K562 (cell line): ENCODE data around the gene ELP5. TPM values are rescaled to one million over a fixed set of nuclear protein-coding genes. Genes with fewer than 3 reads are reported as not detected.

Experiments used
- ASH1L ChIP-seq: fragments of 450-650 bp; IDR thresholded peaks from 2 replicates; pipeline ENCODE4 v1.6.1; 2018; ENCODE audit warnings: borderline replicate concordance, mild to moderate bottlenecking, low read depth; ENCODE audit not compliant: partially characterized antibody
- GTF2F1 ChIP-seq: IDR thresholded peaks from 2 replicates; pipeline ENCODE4 v1.6.1; 2011; ENCODE audit warnings: low read depth, low read length, improper control_type of control experiment
- POLR2B ChIP-seq: fragments of 450-650 bp; IDR thresholded peaks from 2 replicates; pipeline ENCODE4 v1.6.1; 2018; ENCODE audit warnings: low read depth; ENCODE audit not compliant: partially characterized antibody
- U2AF1 ChIP-seq: fragments of 200-400 bp; formaldehyde crosslinking; optimal IDR thresholded peaks from 2 replicates; pipeline ENCODE3; 2017; ENCODE audit warnings: mild to moderate bottlenecking, low read depth, low read length, moderate library complexity
- ZBED1 ChIP-seq: IDR thresholded peaks from 2 replicates; pipeline ENCODE4 v1.6.1; 2014
- ZKSCAN8 ChIP-seq: fragments of 200-800 bp; sonication (Bioruptor generic); IDR thresholded peaks from 2 replicates; pipeline ENCODE4 v1.6.1; 2016; ENCODE audit warnings: missing genetic modification characterization, missing compliant biosample characterization
- ZNF347 ChIP-seq: fragments of 450-650 bp; formaldehyde crosslinking; IDR thresholded peaks from 2 replicates; pipeline ENCODE4 v1.4.0; 2020; ENCODE audit warnings: low read depth, mild to moderate bottlenecking, moderate library complexity
- polyA plus RNA-seq, 8 experiments: library from polyadenylated mRNA; depleted of rRNA in 4 of 8; stranded (reverse) in 5 of 8; unstranded in 3 of 8; fragments of >200 nt; fragmentation: Nextera tagmentation in 2 of 8; fragmentation: Illumina TruSeq in 1 of 8; extraction: Ambion mirVana in 2 of 8; extraction: Trizol in 1 of 8; gene quantifications; 2 replicates each; pipeline versions ENCODE4 v1.2.1 to v1.2.3, GENCODE V29; 2011 to 2014; ENCODE audit warnings: inconsistent platforms in 1 of 8, missing spikeins in 1 of 8
- total RNA-seq, 7 experiments: library from RNA; depleted of rRNA in 6 of 7; stranded (reverse); fragments of >200 nt in 6 of 7; fragmentation: Illumina TruSeq in 2 of 7; extraction: Trizol in 2 of 7; gene quantifications; 2 replicates each; pipeline versions ENCODE4 v1.2.1 to v1.2.3, GENCODE V29; 2011 to 2021; ENCODE audit warnings: low replicate concordance in 1 of 7
- TF ChIP-seq, protein P1 (sequence below): fragments of 200-800 bp; sonication (Bioruptor generic); IDR thresholded peaks from 2 replicates; pipeline ENCODE4 v1.6.1; 2016; ENCODE audit warnings: missing genetic modification characterization, missing compliant biosample characterization
- TF ChIP-seq, protein P2 (sequence below): fragments of 450-650 bp; conservative IDR thresholded peaks from 2 replicates; pipeline ENCODE4 v1.6.1; 2016; ENCODE audit warnings: missing genetic modification characterization, low read depth, mild to moderate bottlenecking, missing compliant biosample characterization, moderate library complexity

Gene ELP5
- total and polyA plus RNA-seq, 9 of the 15 experiments (the other 6 are each of a cell fraction or from before 2014, with no cell fraction given) = 25.7 to 77.9 (median 52.9) TPM

DNA sequence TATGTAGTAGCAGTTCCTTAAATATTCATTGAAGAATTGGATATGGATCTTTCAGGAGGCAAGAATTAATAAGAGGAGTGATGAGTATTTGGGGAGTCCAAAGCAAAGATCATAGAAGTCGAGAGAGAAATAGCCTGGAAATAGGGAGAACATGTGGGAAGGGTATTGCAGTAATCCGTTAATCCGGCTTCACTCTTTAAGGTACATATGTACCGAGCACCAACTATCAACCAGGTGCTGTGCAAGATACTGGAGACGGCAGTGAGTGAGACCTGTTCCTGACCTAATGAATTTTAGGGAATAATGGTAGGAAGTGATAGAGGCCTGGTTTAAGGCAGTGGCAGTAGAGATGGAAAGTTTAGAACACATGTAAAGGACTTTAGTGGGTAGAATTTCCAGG, 1.1 kb downstream of the ELP5 start (continued):
- TF ChIP-seq, protein P1, sequence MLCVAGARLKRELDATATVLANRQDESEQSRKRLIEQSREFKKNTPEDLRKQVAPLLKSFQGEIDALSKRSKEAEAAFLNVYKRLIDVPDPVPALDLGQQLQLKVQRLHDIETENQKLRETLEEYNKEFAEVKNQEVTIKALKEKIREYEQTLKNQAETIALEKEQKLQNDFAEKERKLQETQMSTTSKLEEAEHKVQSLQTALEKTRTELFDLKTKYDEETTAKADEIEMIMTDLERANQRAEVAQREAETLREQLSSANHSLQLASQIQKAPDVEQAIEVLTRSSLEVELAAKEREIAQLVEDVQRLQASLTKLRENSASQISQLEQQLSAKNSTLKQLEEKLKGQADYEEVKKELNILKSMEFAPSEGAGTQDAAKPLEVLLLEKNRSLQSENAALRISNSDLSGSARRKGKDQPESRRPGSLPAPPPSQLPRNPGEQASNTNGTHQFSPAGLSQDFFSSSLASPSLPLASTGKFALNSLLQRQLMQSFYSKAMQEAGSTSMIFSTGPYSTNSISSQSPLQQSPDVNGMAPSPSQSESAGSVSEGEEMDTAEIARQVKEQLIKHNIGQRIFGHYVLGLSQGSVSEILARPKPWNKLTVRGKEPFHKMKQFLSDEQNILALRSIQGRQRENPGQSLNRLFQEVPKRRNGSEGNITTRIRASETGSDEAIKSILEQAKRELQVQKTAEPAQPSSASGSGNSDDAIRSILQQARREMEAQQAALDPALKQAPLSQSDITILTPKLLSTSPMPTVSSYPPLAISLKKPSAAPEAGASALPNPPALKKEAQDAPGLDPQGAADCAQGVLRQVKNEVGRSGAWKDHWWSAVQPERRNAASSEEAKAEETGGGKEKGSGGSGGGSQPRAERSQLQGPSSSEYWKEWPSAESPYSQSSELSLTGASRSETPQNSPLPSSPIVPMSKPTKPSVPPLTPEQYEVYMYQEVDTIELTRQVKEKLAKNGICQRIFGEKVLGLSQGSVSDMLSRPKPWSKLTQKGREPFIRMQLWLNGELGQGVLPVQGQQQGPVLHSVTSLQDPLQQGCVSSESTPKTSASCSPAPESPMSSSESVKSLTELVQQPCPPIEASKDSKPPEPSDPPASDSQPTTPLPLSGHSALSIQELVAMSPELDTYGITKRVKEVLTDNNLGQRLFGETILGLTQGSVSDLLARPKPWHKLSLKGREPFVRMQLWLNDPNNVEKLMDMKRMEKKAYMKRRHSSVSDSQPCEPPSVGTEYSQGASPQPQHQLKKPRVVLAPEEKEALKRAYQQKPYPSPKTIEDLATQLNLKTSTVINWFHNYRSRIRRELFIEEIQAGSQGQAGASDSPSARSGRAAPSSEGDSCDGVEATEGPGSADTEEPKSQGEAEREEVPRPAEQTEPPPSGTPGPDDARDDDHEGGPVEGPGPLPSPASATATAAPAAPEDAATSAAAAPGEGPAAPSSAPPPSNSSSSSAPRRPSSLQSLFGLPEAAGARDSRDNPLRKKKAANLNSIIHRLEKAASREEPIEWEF (CRISPR knock-in tag) = no peak
- TF ChIP-seq ZNF347 (CRISPR knock-in tag) (no peak), GTF2F1 (no peak), ASH1L (no peak), U2AF1 (no peak), POLR2B (no peak), ZKSCAN8 (CRISPR knock-in tag) (no peak), ZBED1 (no peak)
- TF ChIP-seq, protein P2, sequence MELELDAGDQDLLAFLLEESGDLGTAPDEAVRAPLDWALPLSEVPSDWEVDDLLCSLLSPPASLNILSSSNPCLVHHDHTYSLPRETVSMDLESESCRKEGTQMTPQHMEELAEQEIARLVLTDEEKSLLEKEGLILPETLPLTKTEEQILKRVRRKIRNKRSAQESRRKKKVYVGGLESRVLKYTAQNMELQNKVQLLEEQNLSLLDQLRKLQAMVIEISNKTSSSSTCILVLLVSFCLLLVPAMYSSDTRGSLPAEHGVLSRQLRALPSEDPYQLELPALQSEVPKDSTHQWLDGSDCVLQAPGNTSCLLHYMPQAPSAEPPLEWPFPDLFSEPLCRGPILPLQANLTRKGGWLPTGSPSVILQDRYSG = no peak
- TF ChIP-seq, all 486 proteins: peak for 0
